Measurements from ENCODE around the gene ZNF689.
A peak's percentile ranks its signal among the peaks of the same experiment; 100 is the strongest.
"Not testable (repeated sequence)": the region's sequence is repeated elsewhere in the genome, so short reads cannot be mapped to it uniquely, and the experiment has no call there.

Gene ZNF689

DNA sequence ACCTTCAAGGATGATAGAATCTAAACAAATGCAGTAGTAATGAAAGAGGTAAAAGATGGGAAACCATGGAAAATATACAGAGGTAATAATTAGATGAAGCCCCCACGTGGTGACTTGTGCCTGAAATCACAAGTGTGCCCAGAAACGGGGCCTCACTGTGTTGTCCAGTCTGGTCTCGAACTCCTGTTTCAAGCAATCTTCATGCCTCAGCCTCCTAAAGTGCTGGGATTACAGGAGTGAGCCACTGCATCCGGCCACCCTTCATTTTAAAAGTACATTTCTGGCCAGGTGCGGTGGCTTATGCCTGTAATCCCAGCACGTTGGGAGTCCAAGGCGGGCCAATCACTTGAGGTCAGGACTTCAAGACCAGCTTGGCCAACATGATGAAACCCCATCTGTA lies 26.4 kb upstream of the ZNF689 start:
- no peak overlapping the region for H3K4me3 ChIP-seq (ENCODE audit: low read length)
- TF ChIP-seq, protein P1, sequence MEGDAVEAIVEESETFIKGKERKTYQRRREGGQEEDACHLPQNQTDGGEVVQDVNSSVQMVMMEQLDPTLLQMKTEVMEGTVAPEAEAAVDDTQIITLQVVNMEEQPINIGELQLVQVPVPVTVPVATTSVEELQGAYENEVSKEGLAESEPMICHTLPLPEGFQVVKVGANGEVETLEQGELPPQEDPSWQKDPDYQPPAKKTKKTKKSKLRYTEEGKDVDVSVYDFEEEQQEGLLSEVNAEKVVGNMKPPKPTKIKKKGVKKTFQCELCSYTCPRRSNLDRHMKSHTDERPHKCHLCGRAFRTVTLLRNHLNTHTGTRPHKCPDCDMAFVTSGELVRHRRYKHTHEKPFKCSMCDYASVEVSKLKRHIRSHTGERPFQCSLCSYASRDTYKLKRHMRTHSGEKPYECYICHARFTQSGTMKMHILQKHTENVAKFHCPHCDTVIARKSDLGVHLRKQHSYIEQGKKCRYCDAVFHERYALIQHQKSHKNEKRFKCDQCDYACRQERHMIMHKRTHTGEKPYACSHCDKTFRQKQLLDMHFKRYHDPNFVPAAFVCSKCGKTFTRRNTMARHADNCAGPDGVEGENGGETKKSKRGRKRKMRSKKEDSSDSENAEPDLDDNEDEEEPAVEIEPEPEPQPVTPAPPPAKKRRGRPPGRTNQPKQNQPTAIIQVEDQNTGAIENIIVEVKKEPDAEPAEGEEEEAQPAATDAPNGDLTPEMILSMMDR (conservative IDR thresholded peaks at IDR 0.05; ENCODE audit: low read length): no peak
- DNase-seq (ENCODE audit: low read depth): no peak

DNA sequence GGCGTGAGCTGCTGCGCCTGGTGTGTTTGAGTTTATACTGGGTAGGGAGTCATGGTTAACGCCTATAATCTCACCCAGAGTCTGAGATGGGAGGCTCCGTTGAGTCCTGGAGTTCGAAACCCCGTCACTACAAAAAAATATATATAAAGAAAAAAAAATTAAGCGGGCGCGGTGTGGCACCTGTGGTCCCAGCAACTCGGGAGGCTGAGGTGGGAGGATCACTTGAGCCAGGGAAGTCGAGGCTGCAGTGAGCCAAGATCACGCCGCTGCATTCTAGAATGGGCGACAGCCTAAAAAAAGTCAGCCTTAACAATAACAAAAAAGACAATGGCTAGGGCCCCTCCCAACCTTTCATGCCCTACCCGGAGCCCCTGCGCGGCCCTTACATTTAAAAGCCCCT lies 23.3 kb upstream of the ZNF689 start:
- peak overlapping the region; percentile 85 for H3K4me3 ChIP-seq (ENCODE audit: low read length)
- TF ChIP-seq, protein P1 (conservative IDR thresholded peaks at IDR 0.05; ENCODE audit: low read length): no peak
- no peak for DNase-seq (ENCODE audit: low read depth)

DNA sequence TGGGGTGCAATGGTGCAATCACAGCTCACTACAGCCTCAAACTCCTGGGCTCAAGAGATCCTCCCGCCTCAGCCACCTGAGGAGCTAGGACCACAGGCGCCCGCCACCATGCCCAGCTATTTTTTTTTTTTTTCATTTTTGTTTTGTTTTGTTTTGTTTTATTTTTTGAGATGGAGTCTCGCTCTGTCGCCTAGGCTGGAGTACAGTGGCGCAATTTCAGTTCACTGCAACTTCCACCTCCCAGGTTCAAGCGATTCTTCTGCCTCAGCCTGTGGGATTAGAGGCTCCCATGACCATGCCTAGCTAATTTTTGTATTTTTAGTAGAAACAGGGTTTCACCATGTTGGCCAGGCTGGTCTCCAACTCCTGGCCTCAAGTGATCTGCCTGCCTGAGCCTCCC lies 22.3 kb upstream of the ZNF689 start:
- not testable (repeated sequence) for H3K4me3 ChIP-seq (ENCODE audit: low read length); DNase-seq (ENCODE audit: low read depth)

DNA sequence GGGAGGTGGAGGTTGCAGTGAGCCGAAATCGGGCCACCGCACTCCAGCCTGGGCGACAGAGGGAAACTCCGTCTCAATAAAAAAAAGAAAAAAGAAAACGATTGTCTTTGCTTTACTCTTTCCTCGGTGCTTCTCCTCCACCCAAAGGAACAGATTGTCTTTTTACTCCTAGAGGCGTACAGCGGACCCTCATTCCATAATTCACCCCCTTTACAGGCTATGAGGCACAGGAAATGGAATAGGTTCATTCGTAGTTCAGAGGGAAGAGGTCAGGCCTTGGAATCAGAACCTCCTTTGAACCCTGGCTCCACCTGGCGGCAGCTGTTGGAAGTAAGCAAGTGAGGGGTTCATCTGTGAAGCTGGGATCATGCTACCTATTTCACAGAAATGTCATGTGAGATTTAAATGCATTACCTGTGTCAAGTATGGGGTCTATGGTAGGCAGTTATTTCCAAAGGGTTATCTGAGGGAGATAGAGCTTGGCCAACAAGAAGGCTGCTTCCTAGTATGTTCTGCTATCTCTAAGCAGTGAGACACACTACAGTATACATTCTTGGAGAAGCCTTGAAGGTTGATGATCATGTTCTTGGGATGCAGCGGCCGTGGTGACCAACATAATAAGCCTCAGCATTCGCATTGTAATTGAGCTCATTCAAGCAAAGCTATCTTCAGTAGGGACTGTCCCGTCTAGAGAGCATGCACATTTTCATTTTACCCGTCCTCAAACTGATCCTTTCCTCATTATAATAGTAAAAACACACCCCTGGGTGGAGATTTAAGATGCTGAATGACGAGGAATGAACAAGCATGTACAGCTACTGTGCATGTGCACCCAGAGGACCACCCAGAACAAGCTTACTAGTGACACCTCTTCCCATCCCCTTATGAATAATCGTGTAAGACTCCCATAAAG lies 18.7 kb upstream of the ZNF689 start:
- peak overlapping the region; percentile 22; the same call in 1 of the 2 replicates for H3K4me3 ChIP-seq (ENCODE audit: low read length)
- TF ChIP-seq, protein P1 (conservative IDR thresholded peaks at IDR 0.05; ENCODE audit: low read length): peak; percentile 98
- peak; percentile 66 for DNase-seq (ENCODE audit: low read depth)

DNA sequence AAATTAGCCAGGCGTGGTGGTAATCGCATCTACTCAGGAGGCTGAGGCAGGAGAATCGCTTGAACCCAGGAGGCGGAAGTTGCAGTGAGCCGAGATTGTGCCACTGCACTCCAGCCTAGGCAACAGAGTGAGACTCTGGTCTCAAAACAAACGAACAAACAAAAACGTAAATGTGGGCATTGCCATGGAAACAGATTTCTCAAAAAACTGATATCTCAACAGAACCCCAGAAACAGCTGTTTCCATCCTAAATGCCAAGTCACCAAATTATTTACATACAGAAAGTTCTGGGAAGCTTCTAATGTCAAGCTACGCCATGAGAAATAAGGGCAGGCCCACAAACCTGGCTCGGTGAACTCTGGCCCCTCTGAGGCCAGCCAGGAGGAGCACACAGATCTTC lies 16.0 kb upstream of the ZNF689 start:
- no peak for DNase-seq (ENCODE audit: low read depth)
- TF ChIP-seq, protein P1 (conservative IDR thresholded peaks at IDR 0.05; ENCODE audit: low read length): no peak
- no peak overlapping the region for H3K4me3 ChIP-seq (ENCODE audit: low read length)

DNA sequence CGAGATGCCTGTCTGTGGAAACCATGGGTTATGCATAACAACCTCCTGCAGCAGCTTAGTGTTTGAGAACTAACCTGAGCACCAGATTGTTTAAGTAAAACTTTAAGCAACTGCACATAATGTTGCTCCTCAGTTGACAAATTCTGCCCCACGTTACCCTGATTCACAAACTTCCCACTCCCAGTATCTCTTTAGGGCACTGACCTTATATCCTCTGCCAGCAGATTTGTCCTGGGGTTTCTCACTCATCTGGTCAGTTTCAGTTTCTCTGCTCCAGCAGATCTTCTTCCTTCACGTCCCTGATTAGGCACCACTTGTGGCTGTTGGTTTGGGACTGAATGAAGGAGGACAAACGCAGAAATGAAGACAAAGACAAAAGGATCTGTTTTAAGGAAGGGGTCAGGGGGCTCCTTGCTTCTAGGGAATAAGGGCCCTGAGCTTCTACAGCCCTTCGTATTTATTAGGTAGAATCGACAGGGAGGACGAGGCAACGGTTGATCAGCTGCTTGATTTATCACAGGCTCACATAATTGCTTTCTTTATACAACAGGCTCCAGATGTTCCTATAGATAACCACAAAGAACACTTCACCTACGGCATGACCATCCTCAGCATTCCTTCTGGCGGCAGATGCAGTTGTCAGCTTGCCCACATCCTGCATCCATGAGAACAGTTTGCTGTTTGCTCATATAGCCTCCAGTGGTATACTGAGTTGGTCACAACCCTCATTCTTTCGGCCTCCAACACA lies 13.5 kb upstream of the ZNF689 start:
- H3K4me3 ChIP-seq (ENCODE audit: low read length): no peak overlapping the region
- DNase-seq (ENCODE audit: low read depth): peak; percentile 18
- TF ChIP-seq, protein P1 (conservative IDR thresholded peaks at IDR 0.05; ENCODE audit: low read length): no peak

DNA sequence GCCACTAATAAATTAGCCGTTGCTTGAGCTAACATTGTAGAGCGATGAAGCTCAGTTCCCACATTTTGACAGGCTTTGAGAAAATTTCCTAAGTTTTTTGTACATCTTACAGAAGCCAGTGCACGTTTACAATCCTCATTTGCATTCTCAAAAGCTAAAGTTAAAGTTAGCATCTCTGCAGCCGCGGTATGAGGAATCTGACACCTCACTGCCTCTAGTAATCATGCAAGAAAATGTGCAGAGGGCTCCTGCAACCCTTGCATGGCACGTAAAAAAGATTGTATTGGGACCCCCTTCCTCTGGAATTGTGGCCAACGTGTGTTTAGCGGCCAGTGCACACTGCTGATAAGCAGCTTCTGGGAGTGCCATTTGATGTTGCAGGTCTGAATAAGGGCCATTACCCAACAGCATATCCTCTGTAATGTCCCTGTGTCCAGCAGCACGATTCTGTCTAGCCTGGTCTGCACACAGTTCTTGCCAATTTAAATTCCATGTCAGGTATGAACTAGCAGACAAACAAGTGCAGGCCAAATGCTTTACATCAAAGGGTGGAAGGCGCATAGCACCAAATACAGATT lies 12.4 kb upstream of the ZNF689 start:
- DNase-seq (ENCODE audit: low read depth): no peak
- TF ChIP-seq, protein P1 (conservative IDR thresholded peaks at IDR 0.05; ENCODE audit: low read length): no peak
- no peak overlapping the region for H3K4me3 ChIP-seq (ENCODE audit: low read length)
